Fibroblast of the conjunctiva (primary cell): Measurements from ENCODE around the gene AGMAT.
A peak's percentile ranks its signal among the peaks of the same experiment; 100 is the strongest.

Source experiments
- DNase-seq: peaks from one replicate; pipeline ENCODE4 v3.0.0-alpha.2; 2010; ENCODE audit warnings: low read depth

The AGMAT gene

GRCh38 chr1:15524283-15525049 lies 60.4 kb downstream of the AGMAT start:
- DNase-seq = peak; percentile 99

GRCh38 chr1:15524021-15524282 lies 60.9 kb downstream of the AGMAT start, which contains the start of gene CASP9:
Gene CASP9, minus strand, starts transcription at chr1:15524215. Its CDS starts 15 bp downstream, at chr1:15524200.
- no peak for DNase-seq

GRCh38 chr1:15523104-15524020 lies 61.5 kb downstream of the AGMAT start:
- DNase-seq = no peak

GRCh38 chr1:15522551-15522950 lies 62.3 kb downstream of the AGMAT start:
- no peak for DNase-seq
